WI38 (cell line): ENCODE data around the gene RPS28.

Experiments used
- H3K4me3 ChIP-seq: 2 replicates; pipeline ENCODE4 v1.5.1; 2011; ENCODE audit warnings: low read depth, mild to moderate bottlenecking, control low read depth, low read length
- TF ChIP-seq, protein P1 (sequence below): IDR thresholded peaks from 2 replicates; pipeline ENCODE4 v1.5.1; 2012; ENCODE audit warnings: low read depth, mild to moderate bottlenecking, control low read depth, low read length

RPS28 gene

DNA sequence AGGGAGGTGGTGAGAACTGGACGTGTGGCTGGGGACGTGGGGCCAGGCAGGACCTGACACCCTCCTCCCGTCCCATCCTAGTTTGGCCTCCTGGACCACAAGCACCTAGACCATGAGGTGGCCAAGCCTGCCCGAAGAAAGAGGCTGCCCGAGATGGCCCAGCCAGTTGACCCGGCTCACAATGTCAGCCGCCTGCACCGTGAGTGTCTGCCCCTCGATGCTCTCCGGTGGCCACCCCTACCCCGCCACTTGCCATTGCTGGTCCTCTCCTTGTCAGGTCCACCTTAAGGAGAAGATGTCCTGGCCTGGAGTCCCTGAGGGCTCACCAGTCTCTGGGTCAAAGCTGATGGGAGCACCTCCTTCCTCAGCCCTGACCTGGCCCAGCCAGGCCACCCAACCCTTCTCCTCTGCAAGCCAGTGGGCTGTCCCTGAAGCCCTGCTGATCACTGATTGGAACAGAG, 44.9 kb downstream of the RPS28 start:
- no peak overlapping the region for H3K4me3 ChIP-seq
- TF ChIP-seq, protein P1, sequence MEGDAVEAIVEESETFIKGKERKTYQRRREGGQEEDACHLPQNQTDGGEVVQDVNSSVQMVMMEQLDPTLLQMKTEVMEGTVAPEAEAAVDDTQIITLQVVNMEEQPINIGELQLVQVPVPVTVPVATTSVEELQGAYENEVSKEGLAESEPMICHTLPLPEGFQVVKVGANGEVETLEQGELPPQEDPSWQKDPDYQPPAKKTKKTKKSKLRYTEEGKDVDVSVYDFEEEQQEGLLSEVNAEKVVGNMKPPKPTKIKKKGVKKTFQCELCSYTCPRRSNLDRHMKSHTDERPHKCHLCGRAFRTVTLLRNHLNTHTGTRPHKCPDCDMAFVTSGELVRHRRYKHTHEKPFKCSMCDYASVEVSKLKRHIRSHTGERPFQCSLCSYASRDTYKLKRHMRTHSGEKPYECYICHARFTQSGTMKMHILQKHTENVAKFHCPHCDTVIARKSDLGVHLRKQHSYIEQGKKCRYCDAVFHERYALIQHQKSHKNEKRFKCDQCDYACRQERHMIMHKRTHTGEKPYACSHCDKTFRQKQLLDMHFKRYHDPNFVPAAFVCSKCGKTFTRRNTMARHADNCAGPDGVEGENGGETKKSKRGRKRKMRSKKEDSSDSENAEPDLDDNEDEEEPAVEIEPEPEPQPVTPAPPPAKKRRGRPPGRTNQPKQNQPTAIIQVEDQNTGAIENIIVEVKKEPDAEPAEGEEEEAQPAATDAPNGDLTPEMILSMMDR = no peak

DNA sequence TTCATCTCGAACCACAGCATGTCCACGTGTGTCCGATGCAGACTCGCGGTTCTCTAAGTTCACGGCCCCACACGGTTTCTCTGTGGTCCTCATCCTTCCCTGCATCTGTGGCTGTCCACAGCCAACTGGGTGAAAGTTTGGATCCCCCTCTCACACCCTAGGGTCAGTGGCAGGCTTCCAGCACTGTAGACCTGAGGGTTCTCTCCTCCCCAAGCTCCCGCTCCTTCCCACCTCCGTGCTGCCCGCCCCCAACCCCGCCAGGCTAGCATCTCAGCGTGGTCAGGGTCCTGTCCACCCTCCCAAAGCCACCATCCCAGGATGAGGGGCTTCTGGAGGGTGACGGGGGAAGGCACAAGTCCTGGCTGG, 45.6 kb downstream of the RPS28 start:
- TF ChIP-seq, protein P1 = no peak
- no peak overlapping the region for H3K4me3 ChIP-seq

DNA sequence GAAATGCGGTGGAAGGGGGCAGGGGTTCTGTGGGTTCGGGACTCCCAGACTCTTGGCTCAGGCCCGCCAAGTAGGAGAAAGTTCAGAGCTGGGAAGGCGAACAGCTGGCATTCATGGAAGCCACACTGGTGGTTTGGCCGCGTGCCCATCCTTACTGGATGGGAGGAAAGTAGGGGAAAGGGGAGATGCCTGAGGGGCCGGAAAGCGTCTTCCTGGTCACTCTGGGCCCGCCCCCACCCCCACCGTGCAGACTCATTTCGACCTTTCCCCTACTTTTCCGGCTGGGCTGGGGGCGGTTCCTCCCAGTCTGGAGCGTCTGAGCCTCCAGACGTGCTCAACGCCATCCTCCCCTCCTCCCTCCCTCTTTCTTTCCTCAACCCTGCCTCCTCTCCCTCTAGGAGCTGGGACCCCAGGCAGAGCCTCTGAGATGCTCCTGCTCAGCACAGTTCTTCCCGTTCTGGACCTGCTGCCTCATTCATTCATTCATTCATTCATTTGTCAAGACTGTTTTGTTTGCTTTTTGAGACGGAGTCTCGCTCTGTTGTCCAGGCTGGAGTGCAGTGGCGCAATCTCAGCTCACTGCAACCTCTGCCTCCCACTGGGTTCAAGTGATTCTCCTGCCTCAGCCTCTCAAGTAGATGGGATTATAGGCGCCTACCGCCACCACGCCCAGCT, 46.2 kb downstream of the RPS28 start:
- no peak overlapping the region for H3K4me3 ChIP-seq

DNA sequence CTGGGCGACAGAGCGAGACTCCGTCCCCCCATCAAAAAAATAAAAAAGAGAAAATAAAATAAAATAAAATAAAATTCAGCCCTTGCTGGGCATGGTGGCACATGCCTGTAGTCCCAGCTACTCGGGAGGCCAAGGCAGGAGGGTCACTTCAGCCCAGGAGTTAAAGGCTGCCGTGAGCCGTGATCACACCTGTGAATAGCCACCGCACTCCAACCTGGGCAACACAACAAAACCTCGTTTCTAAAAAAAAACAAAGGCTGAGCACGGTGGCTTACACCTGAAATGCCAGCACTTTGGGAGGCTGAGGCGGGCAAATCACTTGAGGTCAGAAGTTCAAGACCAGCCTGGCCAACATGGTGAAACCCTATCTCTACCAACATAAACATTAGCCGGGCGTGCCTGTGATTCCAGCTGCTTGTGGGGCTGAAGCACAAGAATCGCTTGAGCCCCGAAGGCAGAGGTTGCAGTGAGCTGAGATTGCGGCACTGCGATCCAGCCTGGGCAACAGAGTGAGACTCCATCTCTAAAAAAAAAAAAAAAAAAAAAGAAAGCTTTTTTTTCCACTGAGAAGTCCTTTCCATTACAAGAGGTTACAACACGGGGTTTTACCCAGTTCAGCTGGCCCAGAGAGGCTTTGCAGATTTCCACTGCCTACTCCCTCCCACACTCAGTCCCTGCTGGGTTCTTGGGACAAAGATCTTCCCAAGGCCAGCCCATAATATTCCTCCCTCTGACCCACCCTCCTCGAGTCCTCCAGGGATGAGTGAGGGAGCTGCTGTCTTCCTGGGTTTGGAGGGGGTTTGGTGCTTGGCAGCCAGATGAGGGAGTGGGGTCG, 49.1 kb downstream of the RPS28 start:
- TF ChIP-seq, protein P1 = no peak
- H3K4me3 ChIP-seq = no peak overlapping the region

More for the DNA sequence above, 46.2 kb downstream of the RPS28 start:
- TF ChIP-seq, protein P1 = no peak

DNA sequence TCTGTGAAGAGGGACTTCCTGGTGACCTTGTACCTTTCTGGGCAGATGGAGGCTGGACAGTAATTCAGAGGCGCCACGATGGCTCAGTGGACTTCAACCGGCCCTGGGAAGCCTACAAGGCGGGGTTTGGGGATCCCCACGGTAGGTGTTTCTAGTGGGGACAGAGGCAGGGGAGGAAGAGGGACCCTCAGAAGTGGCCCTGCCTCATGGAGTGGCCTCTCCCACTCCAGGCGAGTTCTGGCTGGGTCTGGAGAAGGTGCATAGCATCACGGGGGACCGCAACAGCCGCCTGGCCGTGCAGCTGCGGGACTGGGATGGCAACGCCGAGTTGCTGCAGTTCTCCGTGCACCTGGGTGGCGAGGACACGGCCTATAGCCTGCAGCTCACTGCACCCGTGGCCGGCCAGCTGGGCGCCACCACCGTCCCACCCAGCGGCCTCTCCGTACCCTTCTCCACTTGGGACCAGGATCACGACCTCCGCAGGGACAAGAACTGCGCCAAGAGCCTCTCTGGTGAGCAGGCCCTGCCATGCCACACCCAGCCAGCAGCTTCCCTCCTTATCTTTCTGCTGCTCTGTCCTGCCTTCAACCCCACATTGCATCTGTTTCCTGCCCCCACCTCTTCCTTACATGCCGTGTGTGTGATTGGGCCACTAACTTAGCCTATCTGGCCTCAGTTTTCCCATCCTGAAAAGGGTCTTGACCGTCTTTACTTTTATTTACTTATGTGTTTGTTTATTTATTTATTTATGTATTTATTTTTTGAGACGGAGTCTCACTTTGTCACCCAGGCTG, 49.9 kb downstream of the RPS28 start:
- H3K4me3 ChIP-seq = no peak overlapping the region
- TF ChIP-seq, protein P1 = no peak
